Ascending aorta (tissue), 2 donors: ENCODE results near the gene TRIM10. TPM values are rescaled to one million over a fixed set of nuclear protein-coding genes. Genes with fewer than 3 reads are reported as not detected.

ENCODE experiments used
- DNase-seq, 2 donors: peaks; one replicate each; pipeline ENCODE4 v3.0.0-alpha.2; 2019; ENCODE audit warnings: low spot score in 2 of 2
- H3K27ac ChIP-seq, 2 donors: fragments of 200-600 bp; sonication (generic); one replicate each; pipeline ENCODE4 v1.5.1; 2016 to 2017; ENCODE audit warnings: mild to moderate bottlenecking in 1 of 2
- H3K27me3 ChIP-seq: fragments of 200-600 bp; sonication (generic); one replicate; pipeline ENCODE4 v1.5.1; 2017
- H3K36me3 ChIP-seq, 2 donors: fragments of 200-600 bp; sonication (generic); one replicate each; pipeline ENCODE4 v1.5.1; 2016
- H3K4me1 ChIP-seq, 2 donors: fragments of 200-600 bp; sonication (generic); one replicate each; pipeline ENCODE4 v1.5.1; 2016 to 2017; ENCODE audit warnings: mild to moderate bottlenecking in 1 of 2
- H3K4me3 ChIP-seq, 2 donors: fragments of 200-600 bp; sonication (generic); one replicate each; pipeline ENCODE4 v1.5.1; 2016 to 2017; ENCODE audit warnings: mild to moderate bottlenecking in 1 of 2
- H3K9me3 ChIP-seq, 2 donors: fragments of 200-600 bp; sonication (generic); one replicate each; pipeline ENCODE4 v1.5.1; 2016
- intact Hi-C: fragments of 100-400 bp; cut with DNase I; formaldehyde crosslinking; loops from one replicate; pipeline ENCODE4 v1.15.1; 2023
- total RNA-seq: library from RNA; depleted of rRNA; stranded (reverse); fragments of >200 nt; gene quantifications from one replicate; pipeline ENCODE4 v1.1.0, GENCODE V29; 2016
- TF ChIP-seq, protein P1 (sequence below), 3 experiments: fragments of 200-600 bp in 2 of 3; fragments of 450-650 bp in 1 of 3; sonication (generic) in 2 of 3; IDR thresholded peaks; one replicate each; pipeline ENCODE4 v1.5.1; 2016 to 2019; ENCODE audit warnings: antibody characterized with exemption in 3 of 3, mild to moderate bottlenecking in 1 of 3, moderate library complexity in 1 of 3

TRIM10 gene
- total RNA-seq, 1 donor from 2014 or later: not detected

GRCh38 chr6:30180145-30180544 is 19.1 kb upstream of the TRIM10 start:
- Histone ChIP-seq H3K4me3 (no peak overlapping the region), H3K9me3 (peaks cover 3 to 11% of the 10 kb centered on the region in 2 donors), H3K36me3 (peaks cover 0 to 1% of the 10 kb centered on the region in 2 donors), H3K27ac (no peak overlapping the region), H3K27me3 (no peaks in the 10 kb centered on the region), H3K4me1 (no peaks in the 10 kb centered on the region)
- intact Hi-C loops: no loop called here
- no peak for DNase-seq
- TF ChIP-seq, protein P1, sequence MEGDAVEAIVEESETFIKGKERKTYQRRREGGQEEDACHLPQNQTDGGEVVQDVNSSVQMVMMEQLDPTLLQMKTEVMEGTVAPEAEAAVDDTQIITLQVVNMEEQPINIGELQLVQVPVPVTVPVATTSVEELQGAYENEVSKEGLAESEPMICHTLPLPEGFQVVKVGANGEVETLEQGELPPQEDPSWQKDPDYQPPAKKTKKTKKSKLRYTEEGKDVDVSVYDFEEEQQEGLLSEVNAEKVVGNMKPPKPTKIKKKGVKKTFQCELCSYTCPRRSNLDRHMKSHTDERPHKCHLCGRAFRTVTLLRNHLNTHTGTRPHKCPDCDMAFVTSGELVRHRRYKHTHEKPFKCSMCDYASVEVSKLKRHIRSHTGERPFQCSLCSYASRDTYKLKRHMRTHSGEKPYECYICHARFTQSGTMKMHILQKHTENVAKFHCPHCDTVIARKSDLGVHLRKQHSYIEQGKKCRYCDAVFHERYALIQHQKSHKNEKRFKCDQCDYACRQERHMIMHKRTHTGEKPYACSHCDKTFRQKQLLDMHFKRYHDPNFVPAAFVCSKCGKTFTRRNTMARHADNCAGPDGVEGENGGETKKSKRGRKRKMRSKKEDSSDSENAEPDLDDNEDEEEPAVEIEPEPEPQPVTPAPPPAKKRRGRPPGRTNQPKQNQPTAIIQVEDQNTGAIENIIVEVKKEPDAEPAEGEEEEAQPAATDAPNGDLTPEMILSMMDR (IDR thresholded peaks at IDR 0.05): no peak

GRCh38 chr6:30178837-30179236 is 17.8 kb upstream of the TRIM10 start:
- Histone ChIP-seq H3K9me3 (peaks cover 3 to 11% of the 10 kb centered on the region in 2 donors), H3K27ac (no peak overlapping the region), H3K4me3 (no peak overlapping the region), H3K27me3 (no peaks in the 10 kb centered on the region), H3K36me3 (no peaks in the 10 kb centered on the region), H3K4me1 (no peaks in the 10 kb centered on the region)
- TF ChIP-seq, protein P1 (IDR thresholded peaks at IDR 0.05): no peak
- DNase-seq: no peak
- intact Hi-C loops: no loop called here

DNA sequence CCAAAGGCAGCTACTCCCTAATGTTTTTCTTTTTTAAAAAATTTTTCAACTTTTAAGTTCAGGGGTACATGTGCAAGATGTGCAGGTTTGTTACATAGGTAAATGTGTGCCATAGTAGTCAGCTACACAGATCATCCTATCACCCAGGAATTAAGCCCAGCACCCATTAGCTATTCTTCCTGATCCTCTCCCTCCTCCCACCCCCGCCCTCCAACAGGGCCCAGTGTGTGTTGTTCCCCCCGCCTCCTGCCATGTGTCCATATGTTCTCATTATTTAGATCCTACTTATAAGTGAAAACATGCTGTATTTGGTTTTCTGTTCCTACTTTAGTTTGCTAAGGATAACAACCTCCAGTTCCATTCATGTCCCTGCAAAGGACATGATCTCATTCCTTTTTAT is 14.8 kb upstream of the TRIM10 start:
- Histone ChIP-seq H3K4me1 (peaks cover 0 to 5% of the 10 kb centered on the region in 2 donors), H3K9me3 (peaks cover 3 to 11% of the 10 kb centered on the region in 2 donors), H3K36me3 (no peaks in the 10 kb centered on the region), H3K27me3 (no peaks in the 10 kb centered on the region), H3K4me3 (no peak overlapping the region), H3K27ac (no peak overlapping the region)
- intact Hi-C loops: no loop called here
- TF ChIP-seq, protein P1 (IDR thresholded peaks at IDR 0.05): no peak
- DNase-seq: no peak

DNA sequence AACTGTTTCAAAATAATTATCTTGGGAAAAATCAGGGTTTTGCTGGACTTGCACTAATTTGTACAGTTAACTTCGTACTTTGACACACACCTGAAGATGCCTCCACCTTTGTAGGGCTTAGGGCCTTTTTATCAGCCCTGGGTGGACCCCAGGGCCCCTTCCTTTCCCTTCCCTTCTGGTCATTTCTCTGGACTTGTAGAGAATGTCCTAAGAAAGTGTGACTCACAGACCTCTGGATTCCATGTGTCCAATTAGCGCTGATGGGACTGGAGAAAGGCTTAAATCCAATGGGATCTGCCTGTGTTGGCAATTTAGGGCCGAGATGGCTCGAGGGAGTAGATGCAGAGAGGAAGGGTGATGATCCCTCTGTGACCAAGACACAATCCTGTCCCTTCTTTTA is 11.7 kb upstream of the TRIM10 start:
- Histone ChIP-seq H3K9me3 (no peaks in the 10 kb centered on the region), H3K27me3 (no peaks in the 10 kb centered on the region), H3K4me3 (no peak overlapping the region), H3K27ac (no peak overlapping the region), H3K4me1 (peaks cover 0 to 5% of the 10 kb centered on the region in 2 donors), H3K36me3 (no peaks in the 10 kb centered on the region)
- no peak for DNase-seq
- TF ChIP-seq, protein P1 (IDR thresholded peaks at IDR 0.05): no peak
- intact Hi-C loops: no loop called here

- no peaks in the 10 kb centered on the region for H3K36me3 ChIP-seq
- H3K4me1 ChIP-seq: peaks cover 0 to 5% of the 10 kb centered on the region in 2 donors
- H3K27ac ChIP-seq: no peak overlapping the region
- H3K27me3 ChIP-seq: no peaks in the 10 kb centered on the region
- TF ChIP-seq, protein P1 (IDR thresholded peaks at IDR 0.05): no peak
- no peaks in the 10 kb centered on the region for H3K9me3 ChIP-seq
- intact Hi-C loops: no loop called here
- DNase-seq: no peak
- no peak overlapping the region for H3K4me3 ChIP-seq
Observed at GRCh38 chr6:30171677-30172471, 10.9 kb upstream of the TRIM10 start.
